Peyer's patch (tissue), 4 donors: ENCODE measurements around the gene PDZD2. TPM values are rescaled to one million over a fixed set of nuclear protein-coding genes. Genes with fewer than 3 reads are reported as not detected.

Experiments
- DNase-seq, 3 donors: peaks; one replicate each; pipeline ENCODE4 v3.0.0-alpha.2; 2017 to 2019
- H3K27ac ChIP-seq, 4 donors: fragments of 200-600 bp; sonication (generic); one replicate each; pipeline ENCODE4 v1.5.1; 2016 to 2019
- H3K27me3 ChIP-seq, 2 donors: fragments of 200-600 bp; sonication (generic); one replicate each; pipeline ENCODE4 v1.5.1; 2019
- H3K36me3 ChIP-seq, 3 donors: fragments of 200-600 bp; sonication (generic); one replicate each; pipeline ENCODE4 v1.5.1; 2016 to 2019
- H3K4me1 ChIP-seq, 4 donors: fragments of 200-600 bp; sonication (generic); one replicate each; pipeline ENCODE4 v1.5.1; 2016 to 2019
- H3K4me3 ChIP-seq, 4 donors: fragments of 200-600 bp; sonication (generic); 1 replicate in 3 of 4; 2 replicates in 1 of 4; pipeline ENCODE4 v1.5.1; 2016 to 2019; ENCODE audit warnings: mild to moderate bottlenecking in 1 of 4
- H3K9me3 ChIP-seq, 4 donors: fragments of 200-600 bp; sonication (generic); one replicate each; pipeline ENCODE4 v1.5.1; 2016 to 2019; ENCODE audit warnings: mild to moderate bottlenecking in 1 of 4
- CTCF ChIP-seq, 6 experiments: fragments of 450-650 bp in 4 of 6; fragments of 200-600 bp in 2 of 6; sonication (generic) in 1 of 6; IDR thresholded peaks; one replicate each; pipeline ENCODE4 v1.5.1; 2017 to 2019; ENCODE audit warnings: antibody characterized with exemption in 6 of 6, mild to moderate bottlenecking in 3 of 6, moderate library complexity in 1 of 6
- POLR2A ChIP-seq, 2 donors: fragments of 450-650 bp; IDR thresholded peaks; one replicate each; pipeline ENCODE4 v1.5.1; 2017; ENCODE audit warnings: antibody characterized with exemption in 2 of 2, mild to moderate bottlenecking in 2 of 2, moderate library complexity in 2 of 2
- total RNA-seq, 4 donors: library from RNA; depleted of rRNA; stranded (reverse); fragments of >200 nt; gene quantifications; one replicate each; pipeline ENCODE4 v1.1.0, GENCODE V29; 2016

PDZD2 gene
- total RNA-seq, 4 donors from 2014 or later: 0.53 to 7.4 (median 3.0) TPM

GRCh38 chr5:32061236-32061635 lies 422.3 kb downstream of the PDZD2 start:
- DNase-seq: no peak
- H3K4me1 ChIP-seq: no peaks in the 10 kb centered on the region
- H3K27ac ChIP-seq: no peak overlapping the region
- H3K9me3 ChIP-seq: no peaks in the 10 kb centered on the region
- H3K27me3 ChIP-seq: no peaks in the 10 kb centered on the region
- no peak for TF ChIP-seq CTCF (IDR thresholded peaks at IDR 0.05)
- no peak for TF ChIP-seq POLR2A (IDR thresholded peaks at IDR 0.05)
- no peak overlapping the region for H3K4me3 ChIP-seq
- H3K36me3 ChIP-seq: no peaks in the 10 kb centered on the region

- H3K36me3 ChIP-seq: no peaks in the 10 kb centered on the region
- TF ChIP-seq CTCF (IDR thresholded peaks at IDR 0.05): no peak
- TF ChIP-seq POLR2A (IDR thresholded peaks at IDR 0.05): no peak
- H3K4me3 ChIP-seq: no peak overlapping the region
- no peaks in the 10 kb centered on the region for H3K4me1 ChIP-seq
- DNase-seq: no peak
- H3K27ac ChIP-seq: no peak overlapping the region
- no peaks in the 10 kb centered on the region for H3K27me3 ChIP-seq
- H3K9me3 ChIP-seq: no peaks in the 10 kb centered on the region
Measured at GRCh38 chr5:32066448-32066847, 427.5 kb downstream of the PDZD2 start.

GRCh38 chr5:32067774-32068470 lies 429.0 kb downstream of the PDZD2 start:
- TF ChIP-seq CTCF (IDR thresholded peaks at IDR 0.05) (no peak), POLR2A (IDR thresholded peaks at IDR 0.05) (no peak)
- Histone ChIP-seq H3K27ac (no peak overlapping the region), H3K4me1 (no peaks in the 10 kb centered on the region), H3K36me3 (no peaks in the 10 kb centered on the region), H3K27me3 (no peaks in the 10 kb centered on the region), H3K4me3 (no peak overlapping the region), H3K9me3 (no peaks in the 10 kb centered on the region)
- no peak for DNase-seq

- Histone ChIP-seq H3K27ac (no peak overlapping the region), H3K36me3 (no peaks in the 10 kb centered on the region), H3K4me3 (no peak overlapping the region), H3K4me1 (no peaks in the 10 kb centered on the region), H3K9me3 (no peaks in the 10 kb centered on the region), H3K27me3 (no peaks in the 10 kb centered on the region)
- no peak for TF ChIP-seq POLR2A (IDR thresholded peaks at IDR 0.05)
- no peak for TF ChIP-seq CTCF (IDR thresholded peaks at IDR 0.05)
- DNase-seq: no peak
Measured at GRCh38 chr5:32068561-32068960, 429.6 kb downstream of the PDZD2 start.

GRCh38 chr5:32069396-32069795 lies 430.5 kb downstream of the PDZD2 start:
- no peaks in the 10 kb centered on the region for H3K36me3 ChIP-seq
- H3K9me3 ChIP-seq: no peaks in the 10 kb centered on the region
- DNase-seq: no peak
- no peaks in the 10 kb centered on the region for H3K27me3 ChIP-seq
- TF ChIP-seq CTCF (IDR thresholded peaks at IDR 0.05) (no peak), POLR2A (IDR thresholded peaks at IDR 0.05) (no peak)
- H3K4me1 ChIP-seq: no peaks in the 10 kb centered on the region
- no peak overlapping the region for H3K4me3 ChIP-seq
- H3K27ac ChIP-seq: no peak overlapping the region
